NCI-H2029 (cell line): Measurements from ENCODE around the gene NAPEPLD.
A peak's percentile ranks its signal among the peaks of the same experiment; 100 is the strongest.
"Not testable (repeated sequence)": the region's sequence is repeated elsewhere in the genome, so short reads cannot be mapped to it uniquely, and the experiment has no call there.

Experiments
- DNase-seq: peaks from one replicate; lab custom pipeline; 2025; lab: John Stamatoyannopoulos, UW

Gene NAPEPLD

GRCh38 chr7:103106703-103107070 is 42.2 kb downstream of the NAPEPLD start:
- DNase-seq, result not testable (repeated sequence)

- DNase-seq, result no peak
Observed at GRCh38 chr7:103106005-103106702, 42.7 kb downstream of the NAPEPLD start.

GRCh38 chr7:103101543-103101942 is 47.4 kb downstream of the NAPEPLD start:
- no peak for DNase-seq

GRCh38 chr7:103100348-103100747 is 48.6 kb downstream of the NAPEPLD start:
- no peak for DNase-seq

- DNase-seq, result no peak
Observed at GRCh38 chr7:103097041-103097440, 51.9 kb downstream of the NAPEPLD start.

GRCh38 chr7:103095558-103095957 is 53.3 kb downstream of the NAPEPLD start:
- not testable (repeated sequence) for DNase-seq

- no peak for DNase-seq
Observed at GRCh38 chr7:103094102-103094501, 54.8 kb downstream of the NAPEPLD start.

- no peak for DNase-seq
Observed at GRCh38 chr7:103093429-103093828, 55.5 kb downstream of the NAPEPLD start.

GRCh38 chr7:103092321-103092720 is 56.6 kb downstream of the NAPEPLD start:
- DNase-seq, result not testable (repeated sequence)

- no peak for DNase-seq
Observed at GRCh38 chr7:103083210-103083609, 65.7 kb downstream of the NAPEPLD start.

GRCh38 chr7:103082497-103082896 is 66.4 kb downstream of the NAPEPLD start:
- DNase-seq, result no peak

- DNase-seq, result no peak
Observed at GRCh38 chr7:103080923-103081322, 68.0 kb downstream of the NAPEPLD start.

GRCh38 chr7:103079836-103080235 is 69.1 kb downstream of the NAPEPLD start:
- no peak for DNase-seq

GRCh38 chr7:103078226-103078625 is 70.7 kb downstream of the NAPEPLD start:
- not testable (repeated sequence) for DNase-seq

GRCh38 chr7:103077318-103077717 is 71.6 kb downstream of the NAPEPLD start:
- no peak for DNase-seq

GRCh38 chr7:103076764-103077163 is 72.1 kb downstream of the NAPEPLD start:
- DNase-seq, result no peak

- DNase-seq, result no peak
Observed at GRCh38 chr7:103075337-103075918, 73.5 kb downstream of the NAPEPLD start.

GRCh38 chr7:103074519-103075336 is 74.2 kb downstream of the NAPEPLD start, which contains the start of the genes ARMC10 and FBXL13:
TSS of gene ARMC10 (plus strand) at chr7:103075140. CDS start at chr7:103075273, 133 bp downstream.
TSS of gene FBXL13 (minus strand) at chr7:103074796.
- DNase-seq, result peak; percentile 93

- no peak for DNase-seq
Observed at GRCh38 chr7:103073989-103074518, 74.8 kb downstream of the NAPEPLD start.

- no peak for DNase-seq
Observed at GRCh38 chr7:103071000-103071399, 77.9 kb downstream of the NAPEPLD start.

GRCh38 chr7:103068414-103069403 is 80.2 kb downstream of the NAPEPLD start:
- no peak for DNase-seq
